ENCODE results near the gene PMM1. TPM values are rescaled to one million over a fixed set of nuclear protein-coding genes. Genes with fewer than 3 reads are reported as not detected.

PMM1 gene
- total RNA-seq, 1 experiment from 2014 or later, result 30.5 TPM

- Histone ChIP-seq H3K4me3 (ENCODE audit: low read depth in 2 of 2, low read length in 2 of 2) (no peak overlapping the region), H3K4me1 (ENCODE audit: control insufficient read depth, insufficient read depth, low read length) (peaks cover 40% of the 10 kb centered on the region), H3K9me3 (ENCODE audit: control insufficient read depth, insufficient read depth, low read depth, low read length) (no peaks in the 10 kb centered on the region), H3K36me3 (ENCODE audit: control insufficient read depth, insufficient read depth, low read length) (no peaks in the 10 kb centered on the region), H3K27ac (ENCODE audit: low read length) (no peak overlapping the region), H3K27me3 (ENCODE audit: control insufficient read depth, insufficient read depth, low read length) (no peaks in the 10 kb centered on the region)
- no peak for ATAC-seq
- DNase-seq (ENCODE audit: low read depth, low spot score), result no peak
- ChIA-PET CTCF (interaction anchor here (0.6 to 1.2 kb wide), 2 partner anchors 9 to 32 kb away, joined by 3 to 5 read pairs; no protein-coding TSS in a partner anchor), POLR2A (no interaction called here)
- intact Hi-C loops (cut with micrococcal nuclease; ENCODE audit: unreplicated experiment) (no loop called here), in situ Hi-C loops (cut with HindIII; ENCODE audit: low pct_unique_long_range_greater_than_20kb, low sequenced_read_pairs) (no loop called here)
- no peak for TF ChIP-seq CTCF (IDR thresholded peaks at IDR 0.05)
- BruUV-seq (replicated peaks), result no TSS peak
Observed at GRCh38 chr22:41557401-41558240, 32.0 kb downstream of the PMM1 start.

GRCh38 chr22:41556561-41556960 is 33.1 kb downstream of the PMM1 start:
- no peak for ATAC-seq
- intact Hi-C loops (cut with micrococcal nuclease; ENCODE audit: unreplicated experiment), result no loop called here
- no peak overlapping the region for H3K27ac ChIP-seq (ENCODE audit: low read length)

More at GRCh38 chr22:41556561-41556960, 33.1 kb downstream of the PMM1 start:
- no peaks in the 10 kb centered on the region for H3K27me3 ChIP-seq (ENCODE audit: control insufficient read depth, insufficient read depth, low read length)
- in situ Hi-C loops (cut with HindIII; ENCODE audit: low pct_unique_long_range_greater_than_20kb, low sequenced_read_pairs), result no loop called here
- no TSS peak for BruUV-seq (replicated peaks)
- no peak for DNase-seq (ENCODE audit: low read depth, low spot score)
- ChIA-PET CTCF (no interaction called here), POLR2A (interaction anchor here (0.7 kb wide), 1 partner anchor 64 kb away, joined by 12 read pairs; the partner anchor contains the start of genes DESI1 and XRCC6)
- no peaks in the 10 kb centered on the region for H3K9me3 ChIP-seq (ENCODE audit: control insufficient read depth, insufficient read depth, low read depth, low read length)
- no peaks in the 10 kb centered on the region for H3K36me3 ChIP-seq (ENCODE audit: control insufficient read depth, insufficient read depth, low read length)
- no peak for TF ChIP-seq SIN3A (IDR thresholded peaks at IDR 0.05; ENCODE audit: borderline replicate concordance, insufficient read depth, low read depth, low read length)
- TF ChIP-seq CTCF (IDR thresholded peaks at IDR 0.05), result no peak
- no peak for TF ChIP-seq TCF7L2 (IDR thresholded peaks at IDR 0.05; ENCODE audit: low read depth, low read length)
- TF ChIP-seq REST (IDR thresholded peaks at IDR 0.05; ENCODE audit: insufficient read depth in 1 of 2, low read depth in 2 of 2, low read length in 1 of 2), result no peak
- TF ChIP-seq POLR2AphosphoS5 (IDR thresholded peaks at IDR 0.05; ENCODE audit: low read depth, low read length), result no peak
- H3K4me1 ChIP-seq (ENCODE audit: control insufficient read depth, insufficient read depth, low read length), result peaks cover 29% of the 10 kb centered on the region
- H3K4me3 ChIP-seq (ENCODE audit: low read depth in 2 of 2, low read length in 2 of 2), result no peak overlapping the region
